Ascending aorta (tissue), 2 donors: Measurements from ENCODE around the gene DMPK. TPM values are rescaled to one million over a fixed set of nuclear protein-coding genes. Genes with fewer than 3 reads are reported as not detected.
A peak's percentile ranks its signal among the peaks of the same experiment; 100 is the strongest.

Experiments
- DNase-seq, 2 donors: peaks; one replicate each; pipeline ENCODE4 v3.0.0-alpha.2; 2019; ENCODE audit warnings: low spot score in 2 of 2
- H3K27ac ChIP-seq, 2 donors: fragments of 200-600 bp; sonication (generic); one replicate each; pipeline ENCODE4 v1.5.1; 2016 to 2017; ENCODE audit warnings: mild to moderate bottlenecking in 1 of 2
- H3K27me3 ChIP-seq: fragments of 200-600 bp; sonication (generic); one replicate; pipeline ENCODE4 v1.5.1; 2017
- H3K36me3 ChIP-seq, 2 donors: fragments of 200-600 bp; sonication (generic); one replicate each; pipeline ENCODE4 v1.5.1; 2016
- H3K4me1 ChIP-seq, 2 donors: fragments of 200-600 bp; sonication (generic); one replicate each; pipeline ENCODE4 v1.5.1; 2016 to 2017; ENCODE audit warnings: mild to moderate bottlenecking in 1 of 2
- H3K4me3 ChIP-seq, 2 donors: fragments of 200-600 bp; sonication (generic); one replicate each; pipeline ENCODE4 v1.5.1; 2016 to 2017; ENCODE audit warnings: mild to moderate bottlenecking in 1 of 2
- H3K9me3 ChIP-seq, 2 donors: fragments of 200-600 bp; sonication (generic); one replicate each; pipeline ENCODE4 v1.5.1; 2016
- CTCF ChIP-seq, 3 experiments: fragments of 200-600 bp in 2 of 3; fragments of 450-650 bp in 1 of 3; sonication (generic) in 2 of 3; IDR thresholded peaks; one replicate each; pipeline ENCODE4 v1.5.1; 2016 to 2019; ENCODE audit warnings: antibody characterized with exemption in 3 of 3, mild to moderate bottlenecking in 1 of 3, moderate library complexity in 1 of 3
- intact Hi-C: fragments of 100-400 bp; cut with DNase I; formaldehyde crosslinking; loops from one replicate; pipeline ENCODE4 v1.15.1; 2023
- total RNA-seq: library from RNA; depleted of rRNA; stranded (reverse); fragments of >200 nt; gene quantifications from one replicate; pipeline ENCODE4 v1.1.0, GENCODE V29; 2016

Gene DMPK
- total RNA-seq, 1 donor from 2014 or later, result 76.8 TPM

- TF ChIP-seq CTCF (IDR thresholded peaks at IDR 0.05), result no peak
- Histone ChIP-seq H3K9me3 (no peaks in the 10 kb centered on the region), H3K27ac (peak overlapping the region in 1 of 2 donors; percentile 12), H3K4me1 (peaks cover 0 to 10% of the 10 kb centered on the region in 2 donors), H3K27me3 (no peaks in the 10 kb centered on the region), H3K36me3 (peaks cover 33 to 46% of the 10 kb centered on the region in 2 donors), H3K4me3 (peak overlapping the region in 1 of 2 donors; percentile 87)
- no peak for DNase-seq
- intact Hi-C loops, result no loop called here
Observed at GRCh38 chr19:45790942-45791341, 8.7 kb upstream of the DMPK start.

- no peak for DNase-seq
- Histone ChIP-seq H3K9me3 (no peaks in the 10 kb centered on the region), H3K4me3 (no peak overlapping the region), H3K27me3 (no peaks in the 10 kb centered on the region), H3K36me3 (peaks cover 39 to 57% of the 10 kb centered on the region in 2 donors), H3K4me1 (peaks cover 0 to 27% of the 10 kb centered on the region in 2 donors), H3K27ac (no peak overlapping the region)
- TF ChIP-seq CTCF (IDR thresholded peaks at IDR 0.05), result no peak
- intact Hi-C loops, result no loop called here
Observed at GRCh38 chr19:45789035-45789786, 6.9 kb upstream of the DMPK start.

- no peaks in the 10 kb centered on the region for H3K9me3 ChIP-seq
- H3K27me3 ChIP-seq, result no peaks in the 10 kb centered on the region
- no peak for DNase-seq
- TF ChIP-seq CTCF (IDR thresholded peaks at IDR 0.05), result no peak
- H3K36me3 ChIP-seq, result peaks cover 39 to 57% of the 10 kb centered on the region in 2 donors
- no peak overlapping the region for H3K4me3 ChIP-seq
- intact Hi-C loops, result no loop called here
- H3K27ac ChIP-seq, result peak overlapping the region; percentile 93 to 94
- peaks cover 7 to 33% of the 10 kb centered on the region in 2 donors for H3K4me1 ChIP-seq
Observed at GRCh38 chr19:45786533-45786894, 4.2 kb upstream of the DMPK start.

GRCh38 chr19:45785781-45786532 is 3.7 kb upstream of the DMPK start:
- no peak for DNase-seq
- Histone ChIP-seq H3K36me3 (peaks cover 39 to 57% of the 10 kb centered on the region in 2 donors), H3K9me3 (no peaks in the 10 kb centered on the region), H3K4me1 (peaks cover 7 to 30% of the 10 kb centered on the region in 2 donors), H3K27ac (peak overlapping the region; percentile 93 to 94), H3K4me3 (no peak overlapping the region), H3K27me3 (no peaks in the 10 kb centered on the region)
- no peak for TF ChIP-seq CTCF (IDR thresholded peaks at IDR 0.05)
- intact Hi-C loops, result no loop called here

GRCh38 chr19:45785097-45785496 is 2.8 kb upstream of the DMPK start:
- H3K27ac ChIP-seq, result peak overlapping the region; percentile 93 to 94

More at GRCh38 chr19:45785097-45785496, 2.8 kb upstream of the DMPK start:
- peaks cover 7 to 33% of the 10 kb centered on the region in 2 donors for H3K4me1 ChIP-seq
- peaks cover 39 to 50% of the 10 kb centered on the region in 2 donors for H3K36me3 ChIP-seq
- DNase-seq, result no peak
- H3K27me3 ChIP-seq, result no peaks in the 10 kb centered on the region
- no peak overlapping the region for H3K4me3 ChIP-seq
- no peaks in the 10 kb centered on the region for H3K9me3 ChIP-seq
- intact Hi-C loops, result no loop called here
- no peak for TF ChIP-seq CTCF (IDR thresholded peaks at IDR 0.05)
